NT2/D1 (cell line): ENCODE results near the gene OR2AJ1.

Source experiments
- SUZ12 ChIP-seq: IDR thresholded peaks from 2 replicates; pipeline ENCODE4 v1.6.1; 2011; ENCODE audit not compliant: insufficient read length, insufficient read depth; ENCODE audit errors: extremely low read depth
- YY1 ChIP-seq: IDR thresholded peaks from 2 replicates; pipeline ENCODE4 v1.6.1; 2011; ENCODE audit not compliant: insufficient read length, insufficient read depth
- ZNF274 ChIP-seq: IDR thresholded peaks from 2 replicates; pipeline ENCODE4 v1.6.1; 2011; ENCODE audit warnings: mild to moderate bottlenecking, low read depth, low read length

DNA sequence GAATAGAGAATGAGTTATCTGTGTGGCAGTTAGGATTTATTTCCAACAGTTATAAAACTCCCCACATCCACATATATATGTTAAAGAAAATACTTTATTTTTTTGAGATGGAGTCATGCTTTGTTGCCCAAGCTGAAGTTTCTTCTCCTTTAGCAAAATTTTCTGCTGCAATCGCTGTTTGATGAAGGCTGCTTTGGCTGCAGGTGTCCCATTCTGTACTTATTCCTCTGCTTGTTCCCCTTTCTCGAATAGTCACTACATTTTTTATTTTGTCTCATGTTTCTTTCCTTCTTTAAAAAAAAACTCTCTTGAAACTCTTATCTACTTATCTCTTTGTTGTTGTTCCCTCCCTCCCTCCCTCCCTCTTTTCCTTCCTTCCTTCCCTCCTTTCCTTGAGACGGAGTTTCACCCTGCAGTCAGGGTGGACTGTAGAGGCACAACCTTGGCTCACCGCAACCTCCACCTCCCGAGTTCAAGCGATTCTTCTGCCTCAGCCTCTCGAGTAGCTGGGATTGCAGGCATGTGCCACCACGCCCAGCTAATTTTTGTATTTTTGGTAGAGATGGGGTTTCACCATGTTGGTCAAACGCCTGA, 18.7 kb upstream of the OR2AJ1 start:
- TF ChIP-seq YY1 (no peak), ZNF274 (no peak), SUZ12 (no peak)
